Osteocyte (in vitro differentiated cells): Measurements from ENCODE around the gene TBC1D9. TPM values are rescaled to one million over a fixed set of nuclear protein-coding genes. Genes with fewer than 3 reads are reported as not detected.

Experiments
- DNase-seq: peaks from one replicate; pipeline ENCODE4 v3.0.0; 2021; ENCODE audit warnings: mixed read lengths; ENCODE audit not compliant: unreplicated experiment; ENCODE audit errors: extremely low spot score
- H3K27ac Mint-ChIP-seq: one replicate; pipeline ENCODE4 v1.8.0; 2021; ENCODE audit warnings: mild to moderate bottlenecking, mixed read lengths; ENCODE audit not compliant: unreplicated experiment
- H3K27me3 Mint-ChIP-seq: one replicate; pipeline ENCODE4 v1.8.0; 2021; ENCODE audit warnings: mixed read lengths; ENCODE audit not compliant: unreplicated experiment
- H3K36me3 Mint-ChIP-seq: one replicate; pipeline ENCODE4 v1.8.0; 2021; ENCODE audit warnings: mixed read lengths; ENCODE audit not compliant: unreplicated experiment
- H3K4me1 Mint-ChIP-seq: one replicate; pipeline ENCODE4 v1.8.0; 2021; ENCODE audit warnings: mixed read lengths; ENCODE audit not compliant: unreplicated experiment
- H3K4me3 Mint-ChIP-seq: one replicate; pipeline ENCODE4 v1.8.0; 2021; ENCODE audit warnings: mild to moderate bottlenecking, moderate library complexity, mixed read lengths; ENCODE audit not compliant: unreplicated experiment
- H3K9me3 Mint-ChIP-seq: one replicate; pipeline ENCODE4 v1.8.0; 2021; ENCODE audit warnings: mixed read lengths; ENCODE audit not compliant: unreplicated experiment
- total RNA-seq: library from RNA; stranded (reverse); gene quantifications from 2 replicates; pipeline ENCODE4 v1.2.1, GENCODE V29; 2021
- TF ChIP-seq, protein P1 (sequence below): fragments of 200-600 bp; sonication (generic); IDR thresholded peaks from 2 replicates; pipeline ENCODE4 v1.5.0; 2021; ENCODE audit warnings: antibody characterized with exemption, mild to moderate bottlenecking, moderate library complexity

Gene TBC1D9
- total RNA-seq, 1 donor from 2014 or later: 38.8 TPM

DNA sequence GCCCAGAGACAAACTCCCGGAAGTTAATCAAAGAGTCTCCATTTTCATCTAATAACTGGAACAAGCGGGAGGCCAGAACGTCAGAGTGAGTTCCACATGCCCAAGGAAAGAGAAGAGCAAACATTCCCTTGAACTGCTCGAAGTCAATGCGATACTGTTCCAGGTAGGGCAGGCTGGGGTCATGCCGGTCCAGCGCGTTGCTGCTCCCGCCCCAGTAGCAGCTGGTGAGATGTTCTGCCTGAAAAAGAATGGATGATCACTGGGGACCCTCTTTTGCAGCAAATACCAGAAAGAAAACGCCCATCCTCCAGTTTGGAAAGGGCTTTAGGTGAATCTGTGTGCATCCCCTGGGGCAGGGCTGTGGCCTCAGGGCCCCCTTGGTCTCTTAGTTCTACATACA is 122.2 kb downstream of the TBC1D9 start:
- Mint-ChIP-seq H3K27me3 (no peaks in the 10 kb centered on the region), H3K4me3 (no peak overlapping the region), H3K9me3 (no peaks in the 10 kb centered on the region), H3K4me1 (peaks cover 18% of the 10 kb centered on the region), H3K36me3 (peaks cover 36% of the 10 kb centered on the region), H3K27ac (no peak overlapping the region)
- DNase-seq: no peak
- TF ChIP-seq, protein P1, sequence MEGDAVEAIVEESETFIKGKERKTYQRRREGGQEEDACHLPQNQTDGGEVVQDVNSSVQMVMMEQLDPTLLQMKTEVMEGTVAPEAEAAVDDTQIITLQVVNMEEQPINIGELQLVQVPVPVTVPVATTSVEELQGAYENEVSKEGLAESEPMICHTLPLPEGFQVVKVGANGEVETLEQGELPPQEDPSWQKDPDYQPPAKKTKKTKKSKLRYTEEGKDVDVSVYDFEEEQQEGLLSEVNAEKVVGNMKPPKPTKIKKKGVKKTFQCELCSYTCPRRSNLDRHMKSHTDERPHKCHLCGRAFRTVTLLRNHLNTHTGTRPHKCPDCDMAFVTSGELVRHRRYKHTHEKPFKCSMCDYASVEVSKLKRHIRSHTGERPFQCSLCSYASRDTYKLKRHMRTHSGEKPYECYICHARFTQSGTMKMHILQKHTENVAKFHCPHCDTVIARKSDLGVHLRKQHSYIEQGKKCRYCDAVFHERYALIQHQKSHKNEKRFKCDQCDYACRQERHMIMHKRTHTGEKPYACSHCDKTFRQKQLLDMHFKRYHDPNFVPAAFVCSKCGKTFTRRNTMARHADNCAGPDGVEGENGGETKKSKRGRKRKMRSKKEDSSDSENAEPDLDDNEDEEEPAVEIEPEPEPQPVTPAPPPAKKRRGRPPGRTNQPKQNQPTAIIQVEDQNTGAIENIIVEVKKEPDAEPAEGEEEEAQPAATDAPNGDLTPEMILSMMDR: no peak

DNA sequence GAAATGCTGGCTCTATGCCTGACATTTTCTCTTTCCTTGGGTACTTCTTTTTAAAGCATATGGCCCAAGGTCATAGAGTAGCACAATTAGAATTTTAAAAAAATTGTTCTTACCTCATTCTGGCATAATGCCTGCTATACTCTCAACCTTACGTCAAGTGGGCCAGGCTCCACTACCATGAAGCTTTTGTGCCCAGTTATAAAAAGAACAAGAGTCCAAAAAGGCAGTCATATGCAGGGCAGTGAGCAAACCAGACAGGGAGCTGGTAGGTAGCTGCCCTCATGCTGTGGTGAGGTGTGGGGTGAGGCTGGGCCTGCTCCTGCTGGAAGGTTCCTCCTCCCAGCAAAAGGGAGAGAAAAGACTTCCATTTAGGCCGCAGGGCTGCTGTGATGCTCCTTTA is 123.1 kb downstream of the TBC1D9 start:
- H3K36me3 Mint-ChIP-seq: peaks cover 39% of the 10 kb centered on the region
- no peaks in the 10 kb centered on the region for H3K9me3 Mint-ChIP-seq
- H3K4me3 Mint-ChIP-seq: no peak overlapping the region
- no peak for DNase-seq
- TF ChIP-seq, protein P1: no peak
- H3K27me3 Mint-ChIP-seq: no peaks in the 10 kb centered on the region
- H3K4me1 Mint-ChIP-seq: peaks cover 18% of the 10 kb centered on the region
- no peak overlapping the region for H3K27ac Mint-ChIP-seq

DNA sequence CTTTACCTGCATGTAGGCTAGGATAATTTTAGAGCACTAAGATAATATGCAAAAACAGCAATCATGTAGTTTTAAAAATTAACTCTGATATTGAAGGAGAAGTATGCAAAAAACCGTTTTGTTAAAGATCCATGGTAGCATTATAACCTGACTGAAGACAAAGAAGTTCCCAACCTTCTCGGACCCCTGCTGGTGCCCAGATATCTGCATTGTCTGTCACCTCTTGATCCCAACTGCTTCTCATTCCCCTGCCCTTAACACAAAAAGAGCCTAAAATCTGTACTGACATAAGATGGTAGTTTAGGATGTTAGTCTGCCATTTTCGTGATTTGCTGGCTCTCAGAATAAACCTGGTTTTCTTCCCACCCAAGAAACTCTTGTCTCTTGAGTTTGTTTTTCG is 125.9 kb downstream of the TBC1D9 start:
- TF ChIP-seq, protein P1: no peak
- no peak for DNase-seq
- Mint-ChIP-seq H3K36me3 (peaks cover 31% of the 10 kb centered on the region), H3K27me3 (no peaks in the 10 kb centered on the region), H3K4me1 (peaks cover 6% of the 10 kb centered on the region), H3K9me3 (no peaks in the 10 kb centered on the region), H3K4me3 (no peak overlapping the region), H3K27ac (no peak overlapping the region)

DNA sequence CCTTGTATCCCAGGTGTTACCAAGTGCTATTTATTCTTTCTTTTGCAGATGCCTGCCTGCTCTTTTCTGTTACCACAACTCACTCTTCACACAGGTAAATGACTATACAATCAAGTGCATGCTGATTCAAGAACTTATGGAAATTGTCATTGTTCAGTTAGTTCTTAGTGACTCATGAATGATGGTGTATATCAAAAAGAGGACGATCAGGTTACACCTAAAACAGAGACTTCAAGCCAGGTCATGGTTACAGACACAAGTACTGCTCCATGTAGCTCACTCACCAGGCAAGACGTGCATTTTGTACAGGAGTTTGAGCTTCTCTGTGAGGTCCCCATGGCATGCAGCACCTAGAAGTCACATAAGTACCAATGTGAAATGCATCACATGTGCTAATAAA is 128.2 kb downstream of the TBC1D9 start:
- no peaks in the 10 kb centered on the region for H3K27me3 Mint-ChIP-seq
- no peak overlapping the region for H3K4me3 Mint-ChIP-seq
- H3K4me1 Mint-ChIP-seq: peaks cover 1% of the 10 kb centered on the region
- H3K36me3 Mint-ChIP-seq: peaks cover 39% of the 10 kb centered on the region
- TF ChIP-seq, protein P1: no peak
- no peaks in the 10 kb centered on the region for H3K9me3 Mint-ChIP-seq
- no peak for DNase-seq
- H3K27ac Mint-ChIP-seq: no peak overlapping the region

DNA sequence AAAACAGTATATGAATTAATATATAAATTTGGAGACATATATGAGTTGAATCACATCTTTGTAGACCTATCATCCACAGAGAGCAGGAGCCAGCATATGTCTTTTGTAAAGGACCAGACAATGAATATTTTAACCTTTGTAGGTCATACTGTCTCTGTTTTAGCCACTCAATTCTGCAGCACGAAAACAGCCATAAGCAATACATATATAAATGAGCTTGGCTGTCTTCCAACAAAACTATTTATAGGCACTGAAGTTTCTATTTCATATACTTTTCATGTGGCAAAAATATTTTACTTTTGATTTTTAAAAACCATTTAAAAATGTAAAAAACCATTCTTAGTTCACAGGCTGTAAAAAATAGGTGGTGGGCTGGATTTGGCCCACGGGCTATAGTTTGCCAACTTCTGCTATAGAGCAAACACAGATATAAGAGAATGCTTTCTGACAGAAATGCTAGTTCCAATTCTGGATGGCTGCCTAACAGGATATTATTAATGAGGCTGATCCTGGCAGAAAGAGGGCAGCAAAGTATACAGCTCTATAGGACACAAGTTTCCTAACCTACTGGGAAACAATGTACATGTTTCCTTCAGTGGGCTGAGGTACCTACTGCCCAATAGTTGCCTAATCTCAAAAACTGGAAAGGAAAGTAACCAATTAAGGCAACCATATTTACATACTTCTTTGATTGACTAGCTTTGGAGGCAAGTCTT is 129.4 kb downstream of the TBC1D9 start:
- Mint-ChIP-seq H3K4me1 (peaks cover 1% of the 10 kb centered on the region), H3K36me3 (peaks cover 37% of the 10 kb centered on the region), H3K9me3 (no peaks in the 10 kb centered on the region), H3K27ac (no peak overlapping the region), H3K27me3 (no peaks in the 10 kb centered on the region), H3K4me3 (no peak overlapping the region)
- TF ChIP-seq, protein P1: peak; percentile 58
- no peak for DNase-seq
